Nephron progenitor cell (in vitro differentiated cells): ENCODE measurements around the gene PDE10A.

Source experiments
- DNase-seq: peaks from one replicate; pipeline ENCODE4 v3.0.0; 2021
- H3K27ac Mint-ChIP-seq: 2 replicates; pipeline ENCODE4 v1.8.0; 2021; ENCODE audit warnings: mild to moderate bottlenecking, moderate library complexity, mixed read lengths
- H3K27me3 Mint-ChIP-seq: 2 replicates; pipeline ENCODE4 v1.8.0; 2021; ENCODE audit warnings: mild to moderate bottlenecking, low read depth, mixed read lengths; ENCODE audit not compliant: poor library complexity
- H3K36me3 Mint-ChIP-seq: 2 replicates; pipeline ENCODE4 v1.8.0; 2021; ENCODE audit warnings: low read depth, mixed read lengths
- H3K4me1 Mint-ChIP-seq: 2 replicates; pipeline ENCODE4 v1.8.0; 2021; ENCODE audit warnings: mixed read lengths
- H3K4me3 Mint-ChIP-seq: 2 replicates; pipeline ENCODE4 v1.8.0; 2021; ENCODE audit warnings: mild to moderate bottlenecking, moderate library complexity, mixed read lengths
- H3K9me3 Mint-ChIP-seq: 2 replicates; pipeline ENCODE4 v1.8.0; 2021; ENCODE audit warnings: mild to moderate bottlenecking, moderate library complexity, mixed read lengths
- CTCF ChIP-seq: fragments of 200-600 bp; sonication (generic); IDR thresholded peaks from 2 replicates; pipeline ENCODE4 v1.5.0; 2021; ENCODE audit warnings: antibody characterized with exemption

Gene PDE10A

GRCh38 chr6:165543781-165544180 lies 119.3 kb downstream of the PDE10A start:
- H3K4me1 Mint-ChIP-seq: no peaks in the 10 kb centered on the region
- no peak overlapping the region for H3K4me3 Mint-ChIP-seq
- TF ChIP-seq CTCF: no peak
- peaks cover 6% of the 10 kb centered on the region for H3K36me3 Mint-ChIP-seq
- no peaks in the 10 kb centered on the region for H3K9me3 Mint-ChIP-seq
- no peak overlapping the region for H3K27ac Mint-ChIP-seq
- DNase-seq: no peak
- H3K27me3 Mint-ChIP-seq: peaks cover 3% of the 10 kb centered on the region

GRCh38 chr6:165536911-165537310 lies 126.1 kb downstream of the PDE10A start:
- H3K27me3 Mint-ChIP-seq: no peaks in the 10 kb centered on the region
- peaks cover 15% of the 10 kb centered on the region for H3K36me3 Mint-ChIP-seq
- no peak for TF ChIP-seq CTCF
- H3K4me1 Mint-ChIP-seq: no peaks in the 10 kb centered on the region
- DNase-seq: no peak
- no peak overlapping the region for H3K27ac Mint-ChIP-seq
- H3K4me3 Mint-ChIP-seq: no peak overlapping the region
- peaks cover 4% of the 10 kb centered on the region for H3K9me3 Mint-ChIP-seq

- TF ChIP-seq CTCF: no peak
Measured at GRCh38 chr6:165519316-165519715, 143.7 kb downstream of the PDE10A start.

GRCh38 chr6:165515963-165516624 lies 146.9 kb downstream of the PDE10A start:
- peaks cover 3% of the 10 kb centered on the region for H3K9me3 Mint-ChIP-seq
- no peaks in the 10 kb centered on the region for H3K27me3 Mint-ChIP-seq
- peaks cover 12% of the 10 kb centered on the region for H3K4me1 Mint-ChIP-seq
- no peak overlapping the region for H3K4me3 Mint-ChIP-seq
- no peak overlapping the region for H3K27ac Mint-ChIP-seq
- no peak for TF ChIP-seq CTCF
- H3K36me3 Mint-ChIP-seq: peaks cover 14% of the 10 kb centered on the region
- DNase-seq: no peak

More at GRCh38 chr6:165519316-165519715, 143.7 kb downstream of the PDE10A start:
- no peak for DNase-seq
- H3K27ac Mint-ChIP-seq: no peak overlapping the region
- H3K4me3 Mint-ChIP-seq: no peak overlapping the region
- peaks cover 14% of the 10 kb centered on the region for H3K36me3 Mint-ChIP-seq
- H3K27me3 Mint-ChIP-seq: no peaks in the 10 kb centered on the region
- peaks cover 3% of the 10 kb centered on the region for H3K9me3 Mint-ChIP-seq
- H3K4me1 Mint-ChIP-seq: peaks cover 18% of the 10 kb centered on the region

GRCh38 chr6:165514621-165515020 lies 148.4 kb downstream of the PDE10A start:
- no peaks in the 10 kb centered on the region for H3K27me3 Mint-ChIP-seq
- H3K27ac Mint-ChIP-seq: no peak overlapping the region
- peaks cover 12% of the 10 kb centered on the region for H3K4me1 Mint-ChIP-seq
- H3K9me3 Mint-ChIP-seq: peaks cover 3% of the 10 kb centered on the region
- peaks cover 14% of the 10 kb centered on the region for H3K36me3 Mint-ChIP-seq
- TF ChIP-seq CTCF: no peak
- no peak for DNase-seq
- no peak overlapping the region for H3K4me3 Mint-ChIP-seq

GRCh38 chr6:165511807-165512206 lies 151.2 kb downstream of the PDE10A start:
- no peaks in the 10 kb centered on the region for H3K9me3 Mint-ChIP-seq
- H3K4me1 Mint-ChIP-seq: no peaks in the 10 kb centered on the region
- no peak overlapping the region for H3K27ac Mint-ChIP-seq
- H3K4me3 Mint-ChIP-seq: no peak overlapping the region
- TF ChIP-seq CTCF: no peak
- no peak for DNase-seq
- H3K27me3 Mint-ChIP-seq: no peaks in the 10 kb centered on the region
- H3K36me3 Mint-ChIP-seq: no peaks in the 10 kb centered on the region
